ENCODE results near the gene OAF. TPM values are rescaled to one million over a fixed set of nuclear protein-coding genes. Genes with fewer than 3 reads are reported as not detected.
A peak's percentile ranks its signal among the peaks of the same experiment; 100 is the strongest.

The OAF gene
- total and polyA plus RNA-seq, 7 donors = 23.5 to 94.3 (median 44.3) TPM

GRCh38 chr11:120216426-120217102 is 5.7 kb downstream of the OAF start:
- TF ChIP-seq, protein P1, sequence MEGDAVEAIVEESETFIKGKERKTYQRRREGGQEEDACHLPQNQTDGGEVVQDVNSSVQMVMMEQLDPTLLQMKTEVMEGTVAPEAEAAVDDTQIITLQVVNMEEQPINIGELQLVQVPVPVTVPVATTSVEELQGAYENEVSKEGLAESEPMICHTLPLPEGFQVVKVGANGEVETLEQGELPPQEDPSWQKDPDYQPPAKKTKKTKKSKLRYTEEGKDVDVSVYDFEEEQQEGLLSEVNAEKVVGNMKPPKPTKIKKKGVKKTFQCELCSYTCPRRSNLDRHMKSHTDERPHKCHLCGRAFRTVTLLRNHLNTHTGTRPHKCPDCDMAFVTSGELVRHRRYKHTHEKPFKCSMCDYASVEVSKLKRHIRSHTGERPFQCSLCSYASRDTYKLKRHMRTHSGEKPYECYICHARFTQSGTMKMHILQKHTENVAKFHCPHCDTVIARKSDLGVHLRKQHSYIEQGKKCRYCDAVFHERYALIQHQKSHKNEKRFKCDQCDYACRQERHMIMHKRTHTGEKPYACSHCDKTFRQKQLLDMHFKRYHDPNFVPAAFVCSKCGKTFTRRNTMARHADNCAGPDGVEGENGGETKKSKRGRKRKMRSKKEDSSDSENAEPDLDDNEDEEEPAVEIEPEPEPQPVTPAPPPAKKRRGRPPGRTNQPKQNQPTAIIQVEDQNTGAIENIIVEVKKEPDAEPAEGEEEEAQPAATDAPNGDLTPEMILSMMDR (IDR thresholded peaks at IDR 0.05) = no peak
- TF ChIP-seq POLR2AphosphoS5 (IDR thresholded peaks at IDR 0.05) (no peak), POLR2A (IDR thresholded peaks at IDR 0.05) (no peak), EP300 (IDR thresholded peaks at IDR 0.05) (no peak)
- Histone ChIP-seq H3K27me3 (peaks cover 0 to 4% (median 0%) of the 10 kb centered on the region in 3 donors), H3K4me3 (no peak overlapping the region), H3K36me3 (no peaks in the 10 kb centered on the region), H3K27ac (peak overlapping the region; percentile 43 to 72 (median 63)), H3K9me3 (no peaks in the 10 kb centered on the region), H3K4me1 (peaks cover 0 to 55% (median 39%) of the 10 kb centered on the region in 4 donors)
- WGBS, 2 donors = 91 to 92% methylated on average over 8 of the region's 8 CpGs
- intact Hi-C loops (cut with DNase I) = no loop called here
- no peak for DNase-seq

- Histone ChIP-seq H3K27ac (peak overlapping the region; percentile 62 to 72 (median 68)), H3K4me3 (no peak overlapping the region), H3K36me3 (no peaks in the 10 kb centered on the region), H3K27me3 (no peaks in the 10 kb centered on the region), H3K4me1 (peaks cover 0 to 54% (median 36%) of the 10 kb centered on the region in 4 donors), H3K9me3 (no peaks in the 10 kb centered on the region)
- intact Hi-C loops (cut with DNase I) = no loop called here
- no peak for DNase-seq
- WGBS, 2 donors = 82 to 87% methylated on average over 12 of the region's 12 CpGs
- no peak for TF ChIP-seq EP300 (IDR thresholded peaks at IDR 0.05)
- TF ChIP-seq, protein P1 (IDR thresholded peaks at IDR 0.05) = no peak
- no peak for TF ChIP-seq POLR2A (IDR thresholded peaks at IDR 0.05)
- no peak for TF ChIP-seq POLR2AphosphoS5 (IDR thresholded peaks at IDR 0.05)
Measured at GRCh38 chr11:120217526-120217925, 6.7 kb downstream of the OAF start.

- TF ChIP-seq POLR2A (IDR thresholded peaks at IDR 0.05) (no peak), POLR2AphosphoS5 (IDR thresholded peaks at IDR 0.05) (no peak), EP300 (IDR thresholded peaks at IDR 0.05) (no peak)
- TF ChIP-seq, protein P1 (IDR thresholded peaks at IDR 0.05) = no peak
- Histone ChIP-seq H3K4me1 (peaks cover 0 to 60% (median 36%) of the 10 kb centered on the region in 4 donors), H3K9me3 (no peaks in the 10 kb centered on the region), H3K27ac (peak overlapping the region; percentile 62 to 72 (median 68)), H3K27me3 (no peaks in the 10 kb centered on the region), H3K4me3 (no peak overlapping the region), H3K36me3 (no peaks in the 10 kb centered on the region)
- 35 to 61% methylated on average over 12 of the region's 12 CpGs for WGBS, 2 donors
- intact Hi-C loops (cut with DNase I) = no loop called here
- no peak for DNase-seq
Measured at GRCh38 chr11:120217941-120218694, 7.3 kb downstream of the OAF start.

DNA sequence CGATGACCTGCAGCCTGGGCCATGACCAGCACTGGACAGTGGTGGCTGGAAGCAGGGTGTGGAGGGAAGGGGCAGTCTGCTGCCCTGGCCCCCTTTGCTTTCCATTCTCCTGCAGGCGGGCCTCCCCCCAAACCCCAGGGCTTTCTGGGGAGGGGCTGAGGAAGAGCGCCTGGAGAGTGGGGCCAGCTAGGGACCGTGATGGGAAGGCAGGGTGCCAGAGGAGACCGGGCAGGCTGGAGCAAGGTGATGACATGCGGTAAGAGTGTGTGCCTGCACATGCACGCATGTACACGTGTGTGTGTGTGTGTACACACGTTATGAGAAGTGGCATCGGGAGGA is 7.8 kb downstream of the OAF start:
- Histone ChIP-seq H3K27ac (peak overlapping the region; percentile 62 to 72 (median 68)), H3K4me1 (peaks cover 0 to 60% (median 37%) of the 10 kb centered on the region in 4 donors), H3K9me3 (no peaks in the 10 kb centered on the region), H3K27me3 (no peaks in the 10 kb centered on the region), H3K4me3 (no peak overlapping the region), H3K36me3 (no peaks in the 10 kb centered on the region)
- intact Hi-C loops (cut with DNase I) = no loop called here
- DNase-seq = no peak
- TF ChIP-seq, protein P1 (IDR thresholded peaks at IDR 0.05) = no peak
- TF ChIP-seq EP300 (IDR thresholded peaks at IDR 0.05) (no peak), POLR2A (IDR thresholded peaks at IDR 0.05) (no peak), POLR2AphosphoS5 (IDR thresholded peaks at IDR 0.05) (no peak)
- 73 to 74% methylated on average over 10 of the region's 10 CpGs for WGBS, 2 donors

All from sigmoid colon (tissue), 7 donors.